ENCODE results near the gene AIFM2. TPM values are rescaled to one million over a fixed set of nuclear protein-coding genes. Genes with fewer than 3 reads are reported as not detected.

AIFM2 gene
- total and polyA plus RNA-seq, 2 of the 13 experiments (the other 11 are each of a cell fraction or from before 2014, with no cell fraction given) = 20.3 to 29.5 TPM

- Histone ChIP-seq H3K4me1 (ENCODE audit: insufficient read depth, low read length) (no peaks in the 10 kb centered on the region), H3K27ac (ENCODE audit: extremely low read length, insufficient read depth, low read length) (no peak overlapping the region), H3K4me2 (ENCODE audit: low read depth, low read length) (no peak overlapping the region), H3K9ac (ENCODE audit: insufficient read depth, low read depth, low read length) (no peak overlapping the region), H3K79me2 (ENCODE audit: insufficient read depth, low read length) (no peaks in the 10 kb centered on the region), H4K20me1 (ENCODE audit: insufficient read depth, low read length) (no peaks in the 10 kb centered on the region), H3K36me3 (replicated peaks in 1 of 2; ENCODE audit: control insufficient read depth in 1 of 2, insufficient read depth in 2 of 2, low read length in 2 of 2) (peaks cover 29 to 81% of the 10 kb centered on the region in 2 experiments), H3K4me3 (replicated peaks in 1 of 3; ENCODE audit: insufficient read depth in 1 of 3, low read depth in 2 of 3, low read length in 3 of 3) (no peak overlapping the region), H3K9me3 (ENCODE audit: low read length) (no peaks in the 10 kb centered on the region), H3K27me3 (ENCODE audit: control insufficient read depth in 1 of 2, insufficient read depth in 2 of 2, low read length in 2 of 2) (no peaks in the 10 kb centered on the region), H2AFZ (ENCODE audit: low read length) (no peak overlapping the region)
- 82% methylated on average over 3 of the region's 3 CpGs for WGBS (ENCODE audit: low lambda C conversion rate)
- no peak for FAIRE-seq
- CTCF ChIA-PET (ENCODE audit: low intra/inter-chr PET ratio, low total read pairs) = interaction anchor here (1.0 kb wide), 1 partner anchor 29 kb away, joined by 3 read pairs; the partner anchor contains the start of gene TYSND1
- no peak for DNase-seq (ENCODE audit: low spot score)
- POLR2A ChIA-PET = interaction anchor here (1.6 to 2.0 kb wide), 2 partner anchors 13 to 28 kb away, joined by 9 read pairs; partner anchors contain the start of gene TYSND1
- in situ Hi-C loops (cut with HindIII; ENCODE audit: extremely low pct_ligation_motif_present, low pct_unique_long_range_greater_than_20kb) (no loop called here), intact Hi-C loops (cut with micrococcal nuclease; ENCODE audit: unreplicated experiment) (no loop called here)
- TF ChIP-seq KMT2B (CRISPR knock-in tag; IDR thresholded peaks at IDR 0.05) (no peak), ZNF282 (IDR thresholded peaks at IDR 0.05; ENCODE audit: partially characterized antibody) (no peak), PAWR (CRISPR knock-in tag; IDR thresholded peaks at IDR 0.05; ENCODE audit: borderline replicate concordance) (no peak), ATRX (CRISPR knock-in tag; IDR thresholded peaks at IDR 0.05; ENCODE audit: borderline replicate concordance) (no peak), ZNF224 (CRISPR knock-in tag; IDR thresholded peaks at IDR 0.05) (no peak), EEA1 (CRISPR knock-in tag; IDR thresholded peaks at IDR 0.05; ENCODE audit: borderline replicate concordance) (no peak), SCMH1 (CRISPR knock-in tag; IDR thresholded peaks at IDR 0.05; ENCODE audit: borderline replicate concordance) (no peak)
- BruUV-seq (replicated peaks) = no TSS peak
- ATAC-seq = no peak
These were observed 14.4 kb downstream of the AIFM2 start for GRCh38 chr10:70118196-70118595.

- H3K4me3 ChIP-seq (replicated peaks in 1 of 3; ENCODE audit: insufficient read depth in 1 of 3, low read depth in 2 of 3, low read length in 3 of 3) = no peak overlapping the region
- POLR2A ChIA-PET = interaction anchor here (1.6 to 2.8 kb wide), 3 partner anchors 13 to 28 kb away, joined by 9 to 15 read pairs (median 9); partner anchors contain the start of gene TYSND1
- CTCF ChIA-PET (ENCODE audit: low intra/inter-chr PET ratio, low total read pairs) = interaction anchor here (1.0 kb wide), 1 partner anchor 29 kb away, joined by 3 read pairs; the partner anchor contains the start of gene TYSND1
- FAIRE-seq (no peak), DNase-seq (ENCODE audit: low spot score) (no peak), ATAC-seq (no peak)
- no peaks in the 10 kb centered on the region for H3K79me2 ChIP-seq (ENCODE audit: insufficient read depth, low read length)
- no peaks in the 10 kb centered on the region for H3K27me3 ChIP-seq (ENCODE audit: control insufficient read depth in 1 of 2, insufficient read depth in 2 of 2, low read length in 2 of 2)
- H4K20me1 ChIP-seq (ENCODE audit: insufficient read depth, low read length) = no peaks in the 10 kb centered on the region
- H2AFZ ChIP-seq (ENCODE audit: low read length) = no peak overlapping the region
- H3K4me2 ChIP-seq (ENCODE audit: low read depth, low read length) = no peak overlapping the region
- H3K36me3 ChIP-seq (replicated peaks in 1 of 2; ENCODE audit: control insufficient read depth in 1 of 2, insufficient read depth in 2 of 2, low read length in 2 of 2) = peaks cover 29 to 81% of the 10 kb centered on the region in 2 experiments
- H3K9ac ChIP-seq (ENCODE audit: insufficient read depth, low read depth, low read length) = no peak overlapping the region
- BruUV-seq (replicated peaks) = no TSS peak
- H3K27ac ChIP-seq (ENCODE audit: extremely low read length, insufficient read depth, low read length) = no peak overlapping the region
- intact Hi-C loops (cut with micrococcal nuclease; ENCODE audit: unreplicated experiment) = no loop called here
- in situ Hi-C loops (cut with HindIII; ENCODE audit: extremely low pct_ligation_motif_present, low pct_unique_long_range_greater_than_20kb) = no loop called here
- no peaks in the 10 kb centered on the region for H3K4me1 ChIP-seq (ENCODE audit: insufficient read depth, low read length)
- no peaks in the 10 kb centered on the region for H3K9me3 ChIP-seq (ENCODE audit: low read length)
- WGBS (ENCODE audit: low lambda C conversion rate) = 95% methylated on average over 9 of the region's 10 CpGs
- TF ChIP-seq DPF2 (CRISPR knock-in tag; IDR thresholded peaks at IDR 0.05; ENCODE audit: borderline replicate concordance, low read depth) = no peak
- TF ChIP-seq AKNA (CRISPR knock-in tag; IDR thresholded peaks at IDR 0.05; ENCODE audit: borderline replicate concordance) = no peak
- no peak for TF ChIP-seq POLR2AphosphoS5 (IDR thresholded peaks at IDR 0.05; ENCODE audit: low read depth, low read length)
- no peak for TF ChIP-seq ZBTB49 (CRISPR knock-in tag; IDR thresholded peaks at IDR 0.05; ENCODE audit: borderline replicate concordance)
- no peak for TF ChIP-seq ZNF616 (CRISPR knock-in tag; IDR thresholded peaks at IDR 0.05; ENCODE audit: low read depth)
These were observed 15.0 kb downstream of the AIFM2 start for GRCh38 chr10:70117646-70118045.

All from HepG2 (cell line).